Fibroblast of pulmonary artery (primary cell): ENCODE measurements around the gene TNFRSF14.

Experiments used
- DNase-seq: peaks from one replicate; pipeline ENCODE4 v3.0.0-alpha.2; 2010; ENCODE audit warnings: low read depth
- H3K4me3 ChIP-seq: replicated peaks from 2 replicates; pipeline ENCODE4 v1.5.1; 2011; ENCODE audit warnings: low read depth, mild to moderate bottlenecking, control low read depth, low read length, moderate library complexity
- TF ChIP-seq, protein P1 (sequence below): IDR thresholded peaks from 2 replicates; pipeline ENCODE4 v1.5.1; 2011; ENCODE audit warnings: mild to moderate bottlenecking, control low read depth, low read length, inconsistent platforms; ENCODE audit errors: missing control alignments

Gene TNFRSF14

DNA sequence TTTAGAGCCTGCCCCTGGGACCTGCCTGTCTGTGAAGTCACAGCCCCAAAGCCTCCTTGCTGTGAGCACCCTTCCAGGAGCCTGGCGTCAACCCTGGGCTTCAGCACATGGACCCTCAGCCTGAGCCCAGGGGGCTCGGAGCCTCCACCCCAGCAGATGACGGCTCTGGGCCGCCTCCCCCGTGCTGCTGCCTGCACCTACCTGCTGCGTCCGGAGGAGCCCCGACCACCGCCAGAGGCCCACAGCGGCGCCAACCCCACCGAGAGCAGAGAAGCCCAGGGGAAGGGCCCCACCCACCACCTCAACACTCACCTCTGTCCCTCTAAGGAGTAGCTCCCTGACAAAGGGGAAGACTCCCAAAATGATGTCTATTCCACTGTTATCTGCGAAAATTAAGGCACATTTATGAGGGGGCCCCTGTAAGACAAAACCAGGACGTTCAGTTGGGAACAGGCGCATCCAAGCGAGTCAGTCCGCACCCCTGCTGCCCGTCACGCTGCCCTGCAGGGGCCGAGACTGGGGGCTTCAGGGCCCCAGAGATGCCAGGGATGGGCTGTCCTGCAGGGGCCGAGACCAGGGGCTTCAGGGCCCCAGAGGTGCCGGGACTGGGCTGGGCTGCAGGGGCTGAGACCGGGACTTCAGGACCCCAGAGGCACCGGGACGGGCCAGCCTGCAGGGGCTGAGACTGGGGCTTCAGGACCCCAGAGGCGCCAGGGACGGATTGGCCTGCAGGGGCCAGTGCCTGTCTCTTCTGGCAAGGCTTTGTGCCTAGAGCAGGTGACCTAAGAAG is 45.6 kb upstream of the TNFRSF14 start:
- DNase-seq, result no peak
- TF ChIP-seq, protein P1, sequence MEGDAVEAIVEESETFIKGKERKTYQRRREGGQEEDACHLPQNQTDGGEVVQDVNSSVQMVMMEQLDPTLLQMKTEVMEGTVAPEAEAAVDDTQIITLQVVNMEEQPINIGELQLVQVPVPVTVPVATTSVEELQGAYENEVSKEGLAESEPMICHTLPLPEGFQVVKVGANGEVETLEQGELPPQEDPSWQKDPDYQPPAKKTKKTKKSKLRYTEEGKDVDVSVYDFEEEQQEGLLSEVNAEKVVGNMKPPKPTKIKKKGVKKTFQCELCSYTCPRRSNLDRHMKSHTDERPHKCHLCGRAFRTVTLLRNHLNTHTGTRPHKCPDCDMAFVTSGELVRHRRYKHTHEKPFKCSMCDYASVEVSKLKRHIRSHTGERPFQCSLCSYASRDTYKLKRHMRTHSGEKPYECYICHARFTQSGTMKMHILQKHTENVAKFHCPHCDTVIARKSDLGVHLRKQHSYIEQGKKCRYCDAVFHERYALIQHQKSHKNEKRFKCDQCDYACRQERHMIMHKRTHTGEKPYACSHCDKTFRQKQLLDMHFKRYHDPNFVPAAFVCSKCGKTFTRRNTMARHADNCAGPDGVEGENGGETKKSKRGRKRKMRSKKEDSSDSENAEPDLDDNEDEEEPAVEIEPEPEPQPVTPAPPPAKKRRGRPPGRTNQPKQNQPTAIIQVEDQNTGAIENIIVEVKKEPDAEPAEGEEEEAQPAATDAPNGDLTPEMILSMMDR, result no peak
- H3K4me3 ChIP-seq, result no peak overlapping the region

DNA sequence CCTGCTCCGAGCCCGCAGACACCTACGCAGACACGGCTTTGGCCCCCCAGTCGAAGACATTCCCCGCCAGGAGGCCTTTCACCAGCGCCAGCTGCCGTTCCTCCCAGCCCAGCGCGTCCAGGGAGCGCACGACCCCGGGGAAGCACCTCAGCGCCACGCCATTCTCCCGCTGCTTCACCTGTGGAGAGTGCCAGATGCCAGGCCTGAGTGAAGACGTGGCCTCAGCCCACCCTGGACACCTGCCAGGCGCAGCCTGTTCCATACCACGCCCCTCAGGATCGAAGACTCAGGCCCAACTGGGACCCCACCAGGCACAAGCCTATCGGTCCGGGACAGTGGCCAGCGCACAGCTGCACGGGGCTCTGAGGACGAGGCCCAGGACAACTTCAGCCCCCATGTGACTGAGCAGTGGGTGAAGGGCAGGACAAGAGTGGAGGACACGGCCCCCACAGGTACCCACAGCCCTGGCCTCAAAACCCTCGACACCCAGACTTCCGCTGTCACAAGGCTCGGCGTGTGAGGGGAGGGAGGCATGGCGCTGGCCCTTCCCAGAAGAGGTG is 43.2 kb upstream of the TNFRSF14 start:
- TF ChIP-seq, protein P1, result no peak
- H3K4me3 ChIP-seq, result no peak overlapping the region
- DNase-seq, result no peak

DNA sequence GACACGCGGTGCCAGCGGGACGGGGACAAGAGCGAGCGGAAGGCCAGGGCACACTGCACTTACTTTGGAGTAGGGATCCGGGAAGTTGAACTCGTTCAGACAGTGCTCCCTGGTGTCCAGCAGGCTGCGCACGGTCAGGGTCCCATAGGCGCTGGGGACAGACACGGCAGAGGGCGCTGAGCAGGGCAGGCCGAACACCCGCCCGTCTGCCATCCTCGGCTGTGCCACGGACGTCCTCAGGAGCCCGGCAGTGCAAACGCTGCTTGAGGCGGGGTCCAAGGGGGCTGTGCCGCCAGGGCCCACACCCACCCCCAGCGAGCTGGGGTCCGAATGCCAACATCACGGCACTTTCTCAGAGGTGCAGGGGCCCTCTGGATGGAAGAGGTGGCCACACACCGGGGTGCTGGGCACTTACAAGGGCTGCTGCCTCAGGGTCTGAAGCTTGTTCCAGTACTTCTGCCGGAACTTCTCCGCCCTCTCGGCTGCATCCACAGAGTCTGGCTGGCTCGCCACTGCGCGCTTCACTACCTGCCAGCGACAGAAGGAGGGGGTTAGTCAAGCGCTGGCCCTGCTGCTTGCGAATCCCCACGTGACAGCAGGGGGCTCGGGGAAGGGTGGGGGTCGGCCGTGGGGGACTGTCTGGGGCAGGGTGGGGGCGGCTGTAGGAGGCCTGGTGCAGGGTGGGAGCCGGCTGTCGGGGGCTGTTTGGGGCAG is 42.1 kb upstream of the TNFRSF14 start:
- H3K4me3 ChIP-seq, result no peak overlapping the region
- TF ChIP-seq, protein P1, result no peak
- no peak for DNase-seq

DNA sequence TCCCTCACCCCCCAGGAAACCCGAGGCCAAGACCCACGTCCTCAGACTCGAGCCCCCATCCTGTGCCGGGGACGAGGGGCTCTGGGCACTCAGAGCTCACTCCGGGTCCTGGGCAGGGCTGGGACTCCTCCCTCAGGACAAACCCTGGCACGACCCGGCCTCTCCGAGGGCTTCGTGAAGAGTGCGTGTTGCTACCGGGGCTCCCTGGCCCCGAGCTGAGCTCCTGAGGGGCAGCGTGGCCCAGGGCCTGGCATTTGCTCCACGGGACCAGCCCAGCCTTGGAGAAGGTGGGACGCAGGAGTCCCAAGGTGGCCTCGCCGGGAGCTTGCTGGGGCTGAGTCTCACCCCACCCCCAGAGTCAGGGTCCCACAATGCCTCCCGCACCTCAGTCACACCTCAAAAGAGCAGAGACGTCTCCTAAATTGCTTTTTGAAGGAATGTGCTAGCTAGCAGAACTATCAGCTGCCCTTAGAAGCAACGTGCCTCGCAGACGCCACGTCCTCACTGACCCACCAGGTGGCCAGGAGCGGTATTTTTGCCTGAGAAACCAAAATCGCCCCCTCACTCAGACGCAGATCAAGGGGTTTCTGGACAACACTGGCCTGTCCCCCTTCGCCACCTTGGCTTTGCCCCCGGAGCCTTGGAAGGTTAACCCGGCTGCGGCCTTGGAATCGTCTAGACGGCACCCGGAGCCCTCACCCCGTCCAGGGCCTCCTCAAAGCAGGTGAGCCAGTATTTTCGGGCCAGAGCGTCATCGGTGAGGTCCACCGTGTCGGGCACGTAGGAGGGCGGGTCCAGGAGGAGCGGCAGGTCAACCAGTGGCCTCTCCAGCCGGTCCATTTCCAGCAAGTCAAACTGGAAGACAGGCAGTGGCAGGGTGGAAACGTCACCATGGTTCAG is 41.1 kb upstream of the TNFRSF14 start:
- TF ChIP-seq, protein P1, result no peak
- no peak overlapping the region for H3K4me3 ChIP-seq
- DNase-seq, result no peak

DNA sequence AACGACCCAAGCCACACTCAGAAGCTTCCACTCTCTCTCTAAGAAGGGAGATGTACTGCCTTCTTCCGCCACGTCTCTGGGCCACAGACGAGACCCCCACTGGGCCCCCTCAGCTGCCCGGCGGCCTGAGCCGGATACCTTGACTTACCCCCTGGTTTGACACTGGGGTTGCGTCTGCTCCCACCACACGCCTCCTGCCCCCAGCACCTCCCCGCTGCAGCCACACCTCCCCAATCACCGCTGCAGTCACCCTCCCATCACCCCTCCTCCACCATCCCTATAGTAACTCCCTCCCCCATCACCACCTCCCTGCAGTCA is 40.4 kb upstream of the TNFRSF14 start:
- no peak for DNase-seq
- no peak overlapping the region for H3K4me3 ChIP-seq
- TF ChIP-seq, protein P1, result no peak

DNA sequence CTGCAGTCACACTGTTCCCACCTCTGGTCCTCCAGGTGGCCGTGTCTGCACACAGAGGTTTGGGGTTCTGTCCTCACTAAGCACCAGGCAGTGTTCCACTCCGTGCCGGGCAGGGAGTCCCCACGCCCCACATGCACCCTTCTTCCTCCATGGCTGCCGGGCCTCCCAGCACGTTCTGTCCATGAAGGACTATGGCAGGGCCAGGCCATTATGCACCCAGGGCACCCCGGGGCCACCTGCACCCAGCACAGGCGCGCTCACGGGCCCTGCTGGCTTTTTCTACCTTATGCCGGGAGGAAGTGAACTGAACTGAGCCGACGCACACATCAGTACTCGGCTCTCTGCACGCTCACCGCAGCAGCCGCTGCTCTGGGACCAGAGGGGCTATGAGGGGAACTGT is 40.0 kb upstream of the TNFRSF14 start:
- TF ChIP-seq, protein P1, result no peak
- no peak overlapping the region for H3K4me3 ChIP-seq
- DNase-seq, result no peak
